ENCODE results near the gene CYB5R4. TPM values are rescaled to one million over a fixed set of nuclear protein-coding genes. Genes with fewer than 3 reads are reported as not detected.
A peak's percentile ranks its signal among the peaks of the same experiment; 100 is the strongest.

Gene CYB5R4, protein sequence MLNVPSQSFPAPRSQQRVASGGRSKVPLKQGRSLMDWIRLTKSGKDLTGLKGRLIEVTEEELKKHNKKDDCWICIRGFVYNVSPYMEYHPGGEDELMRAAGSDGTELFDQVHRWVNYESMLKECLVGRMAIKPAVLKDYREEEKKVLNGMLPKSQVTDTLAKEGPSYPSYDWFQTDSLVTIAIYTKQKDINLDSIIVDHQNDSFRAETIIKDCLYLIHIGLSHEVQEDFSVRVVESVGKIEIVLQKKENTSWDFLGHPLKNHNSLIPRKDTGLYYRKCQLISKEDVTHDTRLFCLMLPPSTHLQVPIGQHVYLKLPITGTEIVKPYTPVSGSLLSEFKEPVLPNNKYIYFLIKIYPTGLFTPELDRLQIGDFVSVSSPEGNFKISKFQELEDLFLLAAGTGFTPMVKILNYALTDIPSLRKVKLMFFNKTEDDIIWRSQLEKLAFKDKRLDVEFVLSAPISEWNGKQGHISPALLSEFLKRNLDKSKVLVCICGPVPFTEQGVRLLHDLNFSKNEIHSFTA
- total RNA-seq = 8.4 to 8.7 TPM (median 8.6 TPM) in 3 replicates

DNA sequence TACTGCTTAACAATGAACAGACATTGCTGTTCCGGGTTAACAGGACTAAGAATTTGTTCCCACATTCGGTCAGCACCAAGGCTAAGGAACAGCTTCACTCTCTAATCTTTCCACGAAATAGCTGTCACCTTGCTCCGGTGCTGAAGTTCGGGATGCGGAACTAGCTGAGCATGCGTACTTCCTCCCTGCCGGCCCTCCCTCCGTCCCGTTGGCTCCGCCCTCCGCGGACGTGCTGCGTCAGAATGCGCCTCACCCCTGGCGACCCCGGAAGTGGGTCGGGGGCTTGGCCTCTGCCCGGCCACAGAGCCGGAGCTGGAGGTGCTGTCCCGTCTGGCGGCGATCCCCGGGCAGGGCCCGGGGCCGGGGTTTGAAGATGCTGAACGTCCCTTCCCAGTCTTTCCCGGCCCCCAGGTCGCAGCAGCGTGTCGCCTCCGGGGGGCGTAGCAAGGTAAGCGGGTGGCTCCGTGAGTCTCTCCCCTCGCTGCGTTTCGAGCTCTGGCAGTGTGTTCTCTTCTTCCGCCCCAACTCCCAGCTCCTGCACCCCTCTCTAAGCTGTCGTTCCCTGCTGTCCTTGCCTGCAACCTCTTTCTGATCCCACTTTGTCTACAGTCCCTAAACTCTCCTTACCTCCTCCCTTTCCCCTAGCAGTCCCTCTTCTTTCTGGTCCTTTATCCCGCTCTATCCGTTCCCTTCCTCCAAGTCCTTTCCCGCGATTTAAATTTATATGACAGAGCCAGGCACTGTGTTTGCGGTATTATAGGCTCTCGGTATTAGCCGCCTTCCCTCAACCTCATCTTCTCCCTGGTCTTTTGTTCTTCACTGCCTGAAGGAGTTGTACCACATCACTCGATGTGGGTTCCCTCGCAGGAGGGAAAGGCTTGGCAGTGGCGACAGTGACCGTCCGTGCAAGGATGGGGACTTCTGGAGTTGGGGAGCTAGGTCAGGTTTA lies at the start of gene CYB5R4:
Gene CYB5R4 (plus strand): TSS at position 280 of the 949 bp plus-strand sequence. CDS start 94 bp downstream, at position 374.
- Mint-ChIP-seq H3K4me3 (peak within 1 kb of the TSS; percentile 97), H3K9me3 (no peaks in the 10 kb centered on the region), H3K27ac (peak within 1 kb of the TSS; percentile 86), H3K27me3 (ENCODE audit: low read depth) (peaks cover 24% of the 10 kb centered on the region), H3K4me1 (peaks cover 15% of the 10 kb centered on the region), H3K36me3 (no peaks in the 10 kb centered on the region)
- peak; percentile 82 to 94 for DNase-seq (ENCODE audit: low spot score in 2 of 2, unreplicated experiment in 2 of 2)
- TF ChIP-seq, protein P1, sequence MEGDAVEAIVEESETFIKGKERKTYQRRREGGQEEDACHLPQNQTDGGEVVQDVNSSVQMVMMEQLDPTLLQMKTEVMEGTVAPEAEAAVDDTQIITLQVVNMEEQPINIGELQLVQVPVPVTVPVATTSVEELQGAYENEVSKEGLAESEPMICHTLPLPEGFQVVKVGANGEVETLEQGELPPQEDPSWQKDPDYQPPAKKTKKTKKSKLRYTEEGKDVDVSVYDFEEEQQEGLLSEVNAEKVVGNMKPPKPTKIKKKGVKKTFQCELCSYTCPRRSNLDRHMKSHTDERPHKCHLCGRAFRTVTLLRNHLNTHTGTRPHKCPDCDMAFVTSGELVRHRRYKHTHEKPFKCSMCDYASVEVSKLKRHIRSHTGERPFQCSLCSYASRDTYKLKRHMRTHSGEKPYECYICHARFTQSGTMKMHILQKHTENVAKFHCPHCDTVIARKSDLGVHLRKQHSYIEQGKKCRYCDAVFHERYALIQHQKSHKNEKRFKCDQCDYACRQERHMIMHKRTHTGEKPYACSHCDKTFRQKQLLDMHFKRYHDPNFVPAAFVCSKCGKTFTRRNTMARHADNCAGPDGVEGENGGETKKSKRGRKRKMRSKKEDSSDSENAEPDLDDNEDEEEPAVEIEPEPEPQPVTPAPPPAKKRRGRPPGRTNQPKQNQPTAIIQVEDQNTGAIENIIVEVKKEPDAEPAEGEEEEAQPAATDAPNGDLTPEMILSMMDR (IDR thresholded peaks at IDR 0.05; ENCODE audit: unreplicated experiment) = peak; percentile 50

DNA sequence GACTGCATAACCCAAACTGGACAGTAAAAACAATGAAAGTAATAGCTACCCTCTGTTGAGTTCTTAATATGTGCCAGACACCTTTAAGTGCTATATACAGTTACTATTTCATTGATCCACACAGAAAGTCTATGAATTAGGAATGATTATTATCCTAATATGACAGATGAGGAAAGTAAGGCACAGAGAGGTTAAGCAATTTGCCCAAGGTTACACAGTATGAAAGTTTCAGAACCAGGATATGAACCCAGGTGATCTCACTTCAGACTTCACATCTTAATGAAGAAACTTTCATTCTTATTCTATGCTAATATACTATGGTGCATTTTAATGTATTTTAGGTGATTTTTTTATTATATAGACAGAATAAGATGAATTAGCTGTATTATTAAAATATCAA lies 46.9 kb upstream of the CYB5R4 start:
- no peaks in the 10 kb centered on the region for H3K4me1 Mint-ChIP-seq
- TF ChIP-seq, protein P1 (IDR thresholded peaks at IDR 0.05; ENCODE audit: unreplicated experiment) = no peak
- no peaks in the 10 kb centered on the region for H3K9me3 Mint-ChIP-seq

DNA sequence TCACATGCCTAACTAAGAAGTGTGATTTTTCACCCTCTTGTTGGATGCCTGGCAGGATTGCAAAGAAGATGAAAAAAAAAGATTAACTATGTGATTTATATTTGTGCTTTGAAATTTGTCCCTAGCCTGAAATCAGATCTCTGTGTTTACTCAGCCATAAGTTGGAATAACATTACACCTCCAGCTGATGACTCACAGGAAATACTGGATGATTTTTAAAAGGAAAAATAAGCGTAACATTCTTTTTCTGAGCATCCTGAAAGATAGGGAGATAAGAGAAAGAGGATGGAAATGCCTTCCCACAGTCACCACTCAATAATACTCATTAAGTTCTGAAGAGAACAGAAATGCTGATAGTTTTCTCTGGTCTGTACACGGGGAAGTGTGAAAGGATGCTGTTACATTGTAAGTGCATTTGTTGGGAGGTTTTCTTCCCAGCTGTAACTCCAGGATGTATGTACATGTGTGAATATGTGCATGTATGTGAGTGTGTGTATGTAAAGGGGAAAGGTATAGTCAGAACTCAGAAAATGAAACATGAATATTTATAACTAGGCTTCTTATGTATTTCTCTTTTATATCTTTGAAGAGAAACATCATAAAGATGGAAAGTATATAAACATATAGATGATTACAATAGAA lies 43.7 kb upstream of the CYB5R4 start:
- Mint-ChIP-seq H3K27me3 (ENCODE audit: low read depth) (peaks cover 2% of the 10 kb centered on the region), H3K36me3 (no peaks in the 10 kb centered on the region), H3K4me1 (no peaks in the 10 kb centered on the region), H3K9me3 (no peaks in the 10 kb centered on the region), H3K4me3 (no peak overlapping the region), H3K27ac (no peak overlapping the region)
- TF ChIP-seq, protein P1 (IDR thresholded peaks at IDR 0.05; ENCODE audit: unreplicated experiment) = no peak
- DNase-seq (ENCODE audit: low spot score in 2 of 2, unreplicated experiment in 2 of 2) = no peak

More for the DNA sequence above, 46.9 kb upstream of the CYB5R4 start:
- no peaks in the 10 kb centered on the region for H3K36me3 Mint-ChIP-seq
- DNase-seq (ENCODE audit: low spot score in 2 of 2, unreplicated experiment in 2 of 2) = no peak
- H3K27me3 Mint-ChIP-seq (ENCODE audit: low read depth) = no peaks in the 10 kb centered on the region
- no peak overlapping the region for H3K27ac Mint-ChIP-seq
- no peak overlapping the region for H3K4me3 Mint-ChIP-seq

DNA sequence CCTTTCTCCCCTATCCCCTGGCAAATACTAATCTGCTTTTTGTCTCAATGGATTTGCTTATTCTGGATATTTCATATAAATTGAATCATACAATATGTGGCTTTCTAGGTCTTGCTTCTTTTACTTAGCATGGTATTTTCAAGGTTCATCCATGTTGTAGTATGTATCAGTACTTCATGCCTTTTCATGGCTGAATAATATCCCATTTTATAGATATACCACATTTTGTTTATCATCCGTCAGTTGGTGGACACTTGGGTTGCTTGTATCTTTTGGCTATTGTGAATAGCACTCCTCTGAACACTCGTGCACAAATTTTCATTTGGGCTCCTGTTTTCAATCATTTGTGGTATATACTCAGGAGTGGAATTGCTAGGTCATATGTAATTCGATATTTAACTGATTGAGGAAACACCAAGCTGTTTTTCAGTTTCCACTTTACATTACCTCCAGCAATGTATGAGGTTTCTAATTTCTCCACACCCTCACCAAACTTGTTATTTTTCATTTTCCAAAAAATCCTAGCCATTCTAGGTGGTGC lies 36.8 kb upstream of the CYB5R4 start:
- peaks cover 2% of the 10 kb centered on the region for H3K27me3 Mint-ChIP-seq (ENCODE audit: low read depth)
- H3K4me1 Mint-ChIP-seq = no peaks in the 10 kb centered on the region
- H3K27ac Mint-ChIP-seq = no peak overlapping the region
- no peak for DNase-seq (ENCODE audit: low spot score in 2 of 2, unreplicated experiment in 2 of 2)
- TF ChIP-seq, protein P1 (IDR thresholded peaks at IDR 0.05; ENCODE audit: unreplicated experiment) = no peak
- H3K36me3 Mint-ChIP-seq = no peaks in the 10 kb centered on the region
- H3K9me3 Mint-ChIP-seq = peaks cover 4% of the 10 kb centered on the region
- no peak overlapping the region for H3K4me3 Mint-ChIP-seq

DNA sequence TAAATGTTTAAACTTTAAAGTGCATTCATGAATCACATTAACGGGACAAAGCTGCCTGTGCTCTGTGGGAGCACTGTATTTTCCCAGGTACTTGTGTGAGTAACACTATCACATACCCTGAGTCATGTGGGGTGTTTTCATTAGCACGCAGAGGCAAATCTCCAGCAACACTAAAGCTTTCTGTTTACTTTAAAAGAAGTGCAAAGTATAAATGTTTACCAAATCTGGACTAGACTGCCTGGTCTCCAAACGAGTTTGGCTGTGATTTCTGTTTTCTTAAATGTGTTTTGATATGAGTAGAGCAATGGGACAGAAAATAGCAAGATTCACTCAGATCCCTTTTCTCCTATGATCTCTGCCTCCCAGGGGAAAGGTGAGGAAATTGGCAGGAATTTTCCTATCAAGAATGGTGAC lies 35.1 kb upstream of the CYB5R4 start:
- Mint-ChIP-seq H3K9me3 (peaks cover 4% of the 10 kb centered on the region), H3K27me3 (ENCODE audit: low read depth) (no peaks in the 10 kb centered on the region), H3K4me3 (no peak overlapping the region), H3K36me3 (no peaks in the 10 kb centered on the region), H3K27ac (no peak overlapping the region), H3K4me1 (no peaks in the 10 kb centered on the region)
- no peak for DNase-seq (ENCODE audit: low spot score in 2 of 2, unreplicated experiment in 2 of 2)
- TF ChIP-seq, protein P1 (IDR thresholded peaks at IDR 0.05; ENCODE audit: unreplicated experiment) = no peak

Data from mesothelial cell of epicardium (in vitro differentiated cells).